ENCODE measurements around the gene TASP1. TPM values are rescaled to one million over a fixed set of nuclear protein-coding genes. Genes with fewer than 3 reads are reported as not detected.

The TASP1 gene
- total and polyA plus RNA-seq, 2 donors (not counting 1 experiment from before 2014, with no cell fraction given), result 6.4 to 23.9 TPM

- no peaks in the 10 kb centered on the region for H3K36me3 ChIP-seq (replicated peaks in 1 of 2; ENCODE audit: control extremely low read depth in 1 of 2, control insufficient read depth in 1 of 2, extremely low read depth in 1 of 2, insufficient read depth in 2 of 2, low read length in 1 of 2)
- no peak overlapping the region for H3K27ac ChIP-seq (ENCODE audit: low read length in 2 of 2)
- no peak overlapping the region for H3K4me3 ChIP-seq (ENCODE audit: control extremely low read depth in 1 of 5, extremely low read depth in 1 of 5, insufficient read depth in 1 of 5, low read depth in 2 of 5, low read length in 4 of 5)
- peaks cover 0 to 1% (median 0%) of the 10 kb centered on the region in 3 donors for H3K9me3 ChIP-seq (ENCODE audit: control extremely low read depth in 1 of 3, control insufficient read depth in 2 of 3, insufficient read depth in 1 of 3, low read length in 2 of 3)
- no peak overlapping the region for H3K27ac Mint-ChIP-seq
- WGBS (ENCODE audit: insufficient coverage), result no CpG with 5 or more reads among the region's 2 CpGs
- intact Hi-C loops (cut with micrococcal nuclease), result no loop called here
- CTCF ChIA-PET, result no interaction called here
- no peak overlapping the region for H3K9ac ChIP-seq (ENCODE audit: low read length)
- ATAC-seq (ENCODE audit: low read depth) (no peak), DNase-seq (no peak)
- H4K20me1 ChIP-seq (ENCODE audit: control insufficient read depth, insufficient read depth, low read length, poor library complexity, severe bottlenecking), result no peaks in the 10 kb centered on the region
- no peaks in the 10 kb centered on the region for H3K27me3 Mint-ChIP-seq
- H3K79me2 ChIP-seq (ENCODE audit: control insufficient read depth, insufficient read depth, low read length), result no peaks in the 10 kb centered on the region
- no peaks in the 10 kb centered on the region for H3K4me1 ChIP-seq (ENCODE audit: control insufficient read depth in 2 of 2, insufficient read depth in 2 of 2, low read length in 2 of 2)
- H3K4me3 Mint-ChIP-seq, result no peak overlapping the region
- H2AFZ ChIP-seq (ENCODE audit: insufficient read depth, low read depth, low read length, poor library complexity, severe bottlenecking), result no peak overlapping the region
- no peak for TF ChIP-seq EZH2 (IDR thresholded peaks at IDR 0.05; ENCODE audit: borderline replicate concordance, insufficient read depth, low read depth, low read length, poor library complexity, severe bottlenecking)
- TF ChIP-seq CTCF (IDR thresholded peaks at IDR 0.05), result no peak
- POLR2A ChIA-PET, result no interaction called here
- no peaks in the 10 kb centered on the region for H3K9me3 Mint-ChIP-seq (ENCODE audit: insufficient read depth)
- H3K4me2 ChIP-seq (replicated peaks; ENCODE audit: low read depth, low read length, poor library complexity, severe bottlenecking), result no peak overlapping the region
- H3K27me3 ChIP-seq (replicated peaks in 1 of 4; ENCODE audit: control extremely low read depth in 1 of 4, control insufficient read depth in 3 of 4, insufficient read depth in 4 of 4, low read length in 3 of 4), result no peaks in the 10 kb centered on the region
- H3K4me1 Mint-ChIP-seq, result no peaks in the 10 kb centered on the region
These were observed 285.3 kb downstream of the TASP1 start for GRCh38 chr20:13353261-13353945.

- peaks cover 0 to 1% (median 0%) of the 10 kb centered on the region in 3 donors for H3K9me3 ChIP-seq (ENCODE audit: control extremely low read depth in 1 of 3, control insufficient read depth in 2 of 3, insufficient read depth in 1 of 3, low read length in 2 of 3)
- H3K27me3 Mint-ChIP-seq, result no peaks in the 10 kb centered on the region
- no peaks in the 10 kb centered on the region for H3K4me1 ChIP-seq (ENCODE audit: control insufficient read depth in 2 of 2, insufficient read depth in 2 of 2, low read length in 2 of 2)
- no peaks in the 10 kb centered on the region for H3K36me3 ChIP-seq (replicated peaks in 1 of 2; ENCODE audit: control extremely low read depth in 1 of 2, control insufficient read depth in 1 of 2, extremely low read depth in 1 of 2, insufficient read depth in 2 of 2, low read length in 1 of 2)
- no peak for TF ChIP-seq CTCF (IDR thresholded peaks at IDR 0.05)
- no peak for TF ChIP-seq EZH2 (IDR thresholded peaks at IDR 0.05; ENCODE audit: borderline replicate concordance, insufficient read depth, low read depth, low read length, poor library complexity, severe bottlenecking)
- intact Hi-C loops (cut with micrococcal nuclease), result no loop called here
- H3K27me3 ChIP-seq (replicated peaks in 1 of 4; ENCODE audit: control extremely low read depth in 1 of 4, control insufficient read depth in 3 of 4, insufficient read depth in 4 of 4, low read length in 3 of 4), result no peaks in the 10 kb centered on the region
- H3K27ac Mint-ChIP-seq, result no peak overlapping the region
- H3K9ac ChIP-seq (ENCODE audit: low read length), result no peak overlapping the region
- no peaks in the 10 kb centered on the region for H3K4me1 Mint-ChIP-seq
- no peak overlapping the region for H3K27ac ChIP-seq (ENCODE audit: low read length in 2 of 2)
- H3K4me3 ChIP-seq (ENCODE audit: control extremely low read depth in 1 of 5, extremely low read depth in 1 of 5, insufficient read depth in 1 of 5, low read depth in 2 of 5, low read length in 4 of 5), result no peak overlapping the region
- no peak overlapping the region for H3K4me3 Mint-ChIP-seq
- ATAC-seq (ENCODE audit: low read depth) (no peak), DNase-seq (no peak)
- H3K9me3 Mint-ChIP-seq (ENCODE audit: insufficient read depth), result no peaks in the 10 kb centered on the region
- no peak overlapping the region for H2AFZ ChIP-seq (ENCODE audit: insufficient read depth, low read depth, low read length, poor library complexity, severe bottlenecking)
- WGBS (ENCODE audit: insufficient coverage), result no CpG with 5 or more reads among the region's 4 CpGs
- H3K4me2 ChIP-seq (replicated peaks; ENCODE audit: low read depth, low read length, poor library complexity, severe bottlenecking), result no peak overlapping the region
- ChIA-PET POLR2A (no interaction called here), CTCF (no interaction called here)
- H4K20me1 ChIP-seq (ENCODE audit: control insufficient read depth, insufficient read depth, low read length, poor library complexity, severe bottlenecking), result no peaks in the 10 kb centered on the region
- H3K79me2 ChIP-seq (ENCODE audit: control insufficient read depth, insufficient read depth, low read length), result no peaks in the 10 kb centered on the region
These were observed 289.5 kb downstream of the TASP1 start for GRCh38 chr20:13349235-13349604.

Measured in B cell (primary cell).